Osteoblast (primary cell): ENCODE measurements around the gene FNIP2. TPM values are rescaled to one million over a fixed set of nuclear protein-coding genes. Genes with fewer than 3 reads are reported as not detected.
"Not testable (repeated sequence)": the region's sequence is repeated elsewhere in the genome, so short reads cannot be mapped to it uniquely, and the experiment has no call there.

ENCODE experiments used
- DNase-seq: peaks from one replicate; pipeline ENCODE4 v3.0.0; 2011; ENCODE audit warnings: low spot score, mixed read lengths; ENCODE audit not compliant: insufficient read length; ENCODE audit errors: missing footprints
- H2AFZ ChIP-seq: 2 replicates; pipeline ENCODE4 v1.6.0; 2011; ENCODE audit warnings: mild to moderate bottlenecking, low read length
- H3K27ac ChIP-seq: 2 replicates; pipeline ENCODE4 v1.5.1; 2011; ENCODE audit warnings: mild to moderate bottlenecking, low read depth, low read length, moderate library complexity
- H3K27me3 ChIP-seq: 2 replicates; pipeline ENCODE4 v1.6.0; 2012; ENCODE audit warnings: mild to moderate bottlenecking, control low read depth, inconsistent platforms, low read length, moderate library complexity; ENCODE audit not compliant: insufficient read depth
- H3K36me3 ChIP-seq: 2 replicates; pipeline ENCODE4 v1.5.1; 2011; ENCODE audit warnings: mild to moderate bottlenecking, low read length, control low read depth, moderate library complexity; ENCODE audit not compliant: insufficient read depth
- H3K4me1 ChIP-seq: 2 replicates; pipeline ENCODE4 v1.5.1; 2011; ENCODE audit warnings: mild to moderate bottlenecking, low read length, control low read depth, moderate library complexity; ENCODE audit not compliant: insufficient read depth
- H3K4me2 ChIP-seq: 2 replicates; pipeline ENCODE4 v1.6.0; 2011; ENCODE audit warnings: mild to moderate bottlenecking, low read length; ENCODE audit not compliant: insufficient read depth
- H3K4me3 ChIP-seq: fragments of 200-600 bp; sonication (generic); 3 replicates; pipeline ENCODE4 v1.5.1; 2012; ENCODE audit warnings: mild to moderate bottlenecking, low read length, inconsistent platforms; ENCODE audit not compliant: insufficient read depth
- H3K79me2 ChIP-seq: 2 replicates; pipeline ENCODE4 v1.6.0; 2012; ENCODE audit warnings: mild to moderate bottlenecking, low read length, control low read depth, inconsistent platforms; ENCODE audit not compliant: insufficient read depth
- H3K9me3 ChIP-seq: 2 replicates; pipeline ENCODE4 v1.5.1; 2011; ENCODE audit warnings: low read depth, low read length, control low read depth
- H4K20me1 ChIP-seq: 2 replicates; pipeline ENCODE4 v1.6.0; 2012; ENCODE audit warnings: mild to moderate bottlenecking, low read length, control low read depth; ENCODE audit not compliant: insufficient read depth
- CTCF ChIP-seq: IDR thresholded peaks from 2 replicates; pipeline ENCODE4 v1.5.1; 2011; ENCODE audit warnings: mild to moderate bottlenecking, low read depth, low read length, moderate library complexity; ENCODE audit errors: extremely low read depth
- total RNA-seq: library from RNA; depleted of rRNA; stranded (reverse); fragments of >200 nt; gene quantifications from 2 replicates; pipeline ENCODE4 v1.2.3, GENCODE V29; 2012

FNIP2 gene
- total RNA-seq, 1 donor = 78.9 TPM

DNA sequence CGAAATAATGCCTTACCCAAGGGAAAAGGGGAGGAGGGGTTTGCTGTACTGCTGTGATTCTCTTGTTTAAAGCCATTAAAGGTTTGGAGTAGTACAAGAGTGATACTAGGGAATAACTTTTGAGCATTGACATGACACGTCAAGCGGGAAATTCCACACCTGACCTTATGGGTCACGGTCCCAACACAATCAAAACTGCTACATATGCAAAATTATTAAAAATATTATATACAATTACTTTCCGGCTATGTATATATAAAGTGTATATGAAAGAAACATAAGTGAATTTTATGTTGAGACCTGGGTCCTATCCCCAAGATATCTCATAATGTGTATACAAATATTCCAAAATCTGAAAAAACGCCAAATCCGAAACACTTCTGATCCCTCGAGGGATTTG lies 21.0 kb downstream of the FNIP2 start:
- Histone ChIP-seq H3K4me1 (peaks cover 19% of the 10 kb centered on the region), H3K79me2 (peaks cover 89% of the 10 kb centered on the region), H4K20me1 (peaks cover 12% of the 10 kb centered on the region), H3K4me3 (no peak overlapping the region), H3K36me3 (no peaks in the 10 kb centered on the region), H2AFZ (no peak overlapping the region), H3K27me3 (no peaks in the 10 kb centered on the region), H3K27ac (no peak overlapping the region), H3K4me2 (no peak overlapping the region), H3K9me3 (no peaks in the 10 kb centered on the region)
- DNase-seq = no peak
- TF ChIP-seq CTCF = no peak

GRCh38 chr4:158793021-158793420 lies 24.2 kb downstream of the FNIP2 start:
- no peaks in the 10 kb centered on the region for H3K36me3 ChIP-seq
- H3K27ac ChIP-seq = no peak overlapping the region
- H3K4me3 ChIP-seq = no peak overlapping the region
- H3K4me2 ChIP-seq = no peak overlapping the region
- peaks cover 8% of the 10 kb centered on the region for H4K20me1 ChIP-seq
- H2AFZ ChIP-seq = no peak overlapping the region
- no peaks in the 10 kb centered on the region for H3K27me3 ChIP-seq
- DNase-seq = no peak
- peaks cover 89% of the 10 kb centered on the region for H3K79me2 ChIP-seq
- no peak for TF ChIP-seq CTCF
- no peaks in the 10 kb centered on the region for H3K4me1 ChIP-seq
- H3K9me3 ChIP-seq = no peaks in the 10 kb centered on the region

DNA sequence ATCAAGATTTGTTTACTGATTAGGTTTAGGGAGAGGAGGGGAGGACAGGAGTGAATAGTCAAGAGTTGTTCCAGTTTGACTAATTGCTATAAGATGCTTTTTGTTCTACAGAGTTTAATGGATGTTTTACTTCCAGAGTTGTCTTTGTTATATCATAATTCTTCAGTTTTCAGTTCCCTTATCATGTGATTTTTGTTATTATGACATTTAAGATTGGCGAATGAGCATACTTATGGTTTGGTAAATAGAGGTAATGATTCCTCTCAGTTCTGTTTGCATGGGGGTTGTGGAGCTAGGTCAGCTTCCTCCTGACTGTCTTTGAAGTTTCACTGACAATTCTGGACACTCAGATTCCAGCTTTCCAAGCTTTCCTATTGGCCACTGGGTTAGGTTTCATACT lies 24.6 kb downstream of the FNIP2 start:
- H3K36me3 ChIP-seq, H3K4me2 ChIP-seq, H3K9me3 ChIP-seq, H2AFZ ChIP-seq, H3K27ac ChIP-seq, H3K4me3 ChIP-seq, H4K20me1 ChIP-seq, H3K4me1 ChIP-seq, DNase-seq, H3K27me3 ChIP-seq: not testable (repeated sequence)
- peaks cover 89% of the 10 kb centered on the region for H3K79me2 ChIP-seq

DNA sequence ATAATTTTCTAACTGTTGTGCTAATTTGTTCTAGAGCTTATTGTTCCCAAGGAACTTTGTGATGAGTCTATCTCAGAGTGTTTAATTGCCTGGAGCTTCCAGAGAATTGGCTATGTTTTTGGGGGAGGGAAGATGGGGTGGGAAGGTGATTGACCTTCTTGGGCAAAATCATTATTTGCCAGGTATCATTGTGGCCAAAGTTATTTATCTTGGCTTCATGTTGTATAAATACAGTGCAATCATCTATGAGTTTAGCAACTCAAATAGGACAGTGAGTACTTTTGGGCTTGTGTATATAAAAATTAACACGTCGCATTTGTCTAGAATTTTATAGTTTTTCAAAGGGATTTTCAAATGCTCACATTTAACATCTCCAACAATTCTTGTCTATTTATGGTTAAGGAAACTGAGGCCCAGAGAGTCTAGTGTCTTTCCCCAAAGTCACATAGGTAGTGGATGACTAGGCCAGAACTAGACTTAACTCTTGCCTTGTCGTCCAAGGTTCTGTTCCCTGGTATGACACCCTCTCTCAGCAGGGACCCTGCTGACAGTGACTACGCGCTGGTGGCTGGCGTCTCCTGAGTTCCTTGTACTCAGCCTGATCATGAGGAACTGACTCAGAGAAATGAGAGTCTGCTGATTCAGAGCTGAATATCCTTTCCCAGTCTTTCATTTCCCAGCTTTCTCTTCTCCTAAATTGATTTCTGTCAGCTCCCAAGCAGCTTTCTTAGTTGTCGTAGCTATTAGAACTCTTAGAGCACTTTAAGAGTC lies 27.7 kb downstream of the FNIP2 start:
- H3K4me1 ChIP-seq = no peaks in the 10 kb centered on the region
- no peaks in the 10 kb centered on the region for H3K9me3 ChIP-seq
- no peaks in the 10 kb centered on the region for H3K36me3 ChIP-seq
- peak; percentile 72 for DNase-seq
- peak overlapping the region; percentile 38 for H3K4me2 ChIP-seq
- peaks cover 93% of the 10 kb centered on the region for H3K79me2 ChIP-seq
- TF ChIP-seq CTCF = no peak
- no peaks in the 10 kb centered on the region for H3K27me3 ChIP-seq
- H3K4me3 ChIP-seq = no peak overlapping the region
- H3K27ac ChIP-seq = peak overlapping the region; percentile 66
- H4K20me1 ChIP-seq = peaks cover 10% of the 10 kb centered on the region
- H2AFZ ChIP-seq = no peak overlapping the region
